ENCODE data around the gene DEPDC5.

DEPDC5 gene

GRCh38 chr22:31841078-31841827 is 87.4 kb downstream of the DEPDC5 start:
- TF ChIP-seq REST (IDR thresholded peaks at IDR 0.05; ENCODE audit: insufficient read depth in 1 of 2, low read depth in 2 of 2, low read length in 2 of 2): no peak
- TF ChIP-seq POLR2AphosphoS5 (IDR thresholded peaks at IDR 0.05; ENCODE audit: low read depth, low read length): no peak
- no peak for TF ChIP-seq FOXP2 (optimal IDR thresholded peaks at IDR 0.05; ENCODE audit: borderline replicate concordance, extremely low read depth, extremely low read length, insufficient read depth)
- no peak for TF ChIP-seq SIN3A (IDR thresholded peaks at IDR 0.05; ENCODE audit: borderline replicate concordance, insufficient read depth, low read length)
- TF ChIP-seq TAF1 (IDR thresholded peaks at IDR 0.05; ENCODE audit: borderline replicate concordance, insufficient read depth, low read length): no peak

GRCh38 chr22:31843526-31843925 is 89.7 kb downstream of the DEPDC5 start:
- TF ChIP-seq TAF1 (IDR thresholded peaks at IDR 0.05; ENCODE audit: borderline replicate concordance, insufficient read depth, low read length) (no peak), POLR2AphosphoS5 (IDR thresholded peaks at IDR 0.05; ENCODE audit: low read depth, low read length) (no peak), FOXP2 (optimal IDR thresholded peaks at IDR 0.05; ENCODE audit: borderline replicate concordance, extremely low read depth, extremely low read length, insufficient read depth) (no peak), SIN3A (IDR thresholded peaks at IDR 0.05; ENCODE audit: borderline replicate concordance, insufficient read depth, low read length) (no peak), REST (IDR thresholded peaks at IDR 0.05; ENCODE audit: insufficient read depth in 1 of 2, low read depth in 2 of 2, low read length in 2 of 2) (no peak)

- TF ChIP-seq SIN3A (IDR thresholded peaks at IDR 0.05; ENCODE audit: borderline replicate concordance, insufficient read depth, low read length) (no peak), FOXP2 (optimal IDR thresholded peaks at IDR 0.05; ENCODE audit: borderline replicate concordance, extremely low read depth, extremely low read length, insufficient read depth) (no peak), POLR2AphosphoS5 (IDR thresholded peaks at IDR 0.05; ENCODE audit: low read depth, low read length) (no peak), REST (IDR thresholded peaks at IDR 0.05; ENCODE audit: insufficient read depth in 1 of 2, low read depth in 2 of 2, low read length in 2 of 2) (no peak), TAF1 (IDR thresholded peaks at IDR 0.05; ENCODE audit: borderline replicate concordance, insufficient read depth, low read length) (no peak)
Measured at GRCh38 chr22:31844941-31845340, 91.1 kb downstream of the DEPDC5 start.

GRCh38 chr22:31846161-31847115 is 92.6 kb downstream of the DEPDC5 start:
- TF ChIP-seq SIN3A (IDR thresholded peaks at IDR 0.05; ENCODE audit: borderline replicate concordance, insufficient read depth, low read length): no peak
- no peak for TF ChIP-seq TAF1 (IDR thresholded peaks at IDR 0.05; ENCODE audit: borderline replicate concordance, insufficient read depth, low read length)
- TF ChIP-seq REST (IDR thresholded peaks at IDR 0.05; ENCODE audit: insufficient read depth in 1 of 2, low read depth in 2 of 2, low read length in 2 of 2): no peak
- TF ChIP-seq FOXP2 (optimal IDR thresholded peaks at IDR 0.05; ENCODE audit: borderline replicate concordance, extremely low read depth, extremely low read length, insufficient read depth): no peak
- TF ChIP-seq POLR2AphosphoS5 (IDR thresholded peaks at IDR 0.05; ENCODE audit: low read depth, low read length): no peak
